IMR-90 (cell line): ENCODE results near the gene RAD52. TPM values are rescaled to one million over a fixed set of nuclear protein-coding genes. Genes with fewer than 3 reads are reported as not detected.

Experiments
- ATAC-seq: fragments of 200-7000 bp; cut with Tn5 transposase; 2 replicates; pipeline ENCODE4 v1.9.1; 2020; ENCODE audit warnings: low read depth, mild to moderate bottlenecking, moderate library complexity
- BruUV-seq: library from RNA; stranded (reverse); fragments of 400-500 nt; replicated peaks from 2 replicates; lab custom pipeline; 2021; lab: Mats Ljungman, UMichigan
- CTCF ChIA-PET: fragments of 300-600 bp; formaldehyde crosslinking; extraction: SDS; loops from one replicate; lab custom pipeline; 2021; ENCODE audit warnings: antibody characterized with exemption; lab: Yijun Ruan, JAX
- POLR2A ChIA-PET: fragments of 300-600 bp; sonication (Branson Sonifier 250); formaldehyde crosslinking; loops from one replicate; lab custom pipeline; 2022; ENCODE audit warnings: antibody characterized with exemption; ENCODE audit not compliant: unreplicated experiment; lab: Charles Lee
- DNase-seq: peaks from one replicate; pipeline ENCODE4 v3.0.0; 2013
- H2AFZ ChIP-seq: replicated peaks from 2 replicates; pipeline ENCODE3; 2013; ENCODE audit warnings: low read length, mild to moderate bottlenecking; ENCODE audit not compliant: poor library complexity
- H2AK5ac ChIP-seq: 2 replicates; pipeline ENCODE4 v1.6.1; 2013; ENCODE audit warnings: low read depth, low read length, inconsistent platforms
- H2AK9ac ChIP-seq: replicated peaks from 2 replicates; pipeline ENCODE3; 2013; ENCODE audit warnings: mild to moderate bottlenecking, low read depth, low read length, moderate library complexity; ENCODE audit not compliant: poor library complexity
- H2BK120ac ChIP-seq: 2 replicates; pipeline ENCODE4 v1.6.1; 2013; ENCODE audit warnings: low read depth, low read length, inconsistent platforms
- H2BK15ac ChIP-seq: 3 replicates; pipeline ENCODE4 v1.6.1; 2013; ENCODE audit warnings: low read depth, low read length, inconsistent platforms
- H2BK20ac ChIP-seq: 2 replicates; pipeline ENCODE4 v1.6.1; 2013; ENCODE audit warnings: low read depth, mild to moderate bottlenecking, inconsistent platforms, low read length, moderate library complexity
- H2BK5ac ChIP-seq: 2 replicates; pipeline ENCODE4 v1.6.1; 2013; ENCODE audit warnings: mild to moderate bottlenecking, low read depth, low read length, inconsistent platforms; ENCODE audit not compliant: poor library complexity, severe bottlenecking
- H3K14ac ChIP-seq: replicated peaks from 2 replicates; pipeline ENCODE4 v1.6.1; 2013; ENCODE audit warnings: low read depth, low read length, inconsistent platforms
- H3K18ac ChIP-seq: 2 replicates; pipeline ENCODE4 v1.6.1; 2013; ENCODE audit warnings: low read depth, low read length, control low read depth
- H3K23ac ChIP-seq: 2 replicates; pipeline ENCODE4 v1.6.1; 2013; ENCODE audit warnings: low read depth, low read length, inconsistent platforms
- H3K27ac ChIP-seq: 2 replicates; pipeline ENCODE4 v1.5.1; 2013; ENCODE audit warnings: mild to moderate bottlenecking, control low read depth, low read length; ENCODE audit not compliant: insufficient read depth
- H3K27me3 ChIP-seq: 2 replicates; pipeline ENCODE4 v1.6.1; 2013; ENCODE audit warnings: low read length; ENCODE audit not compliant: control insufficient read depth, insufficient read depth
- H3K36me3 ChIP-seq: 2 replicates; pipeline ENCODE4 v1.6.1; 2013; ENCODE audit warnings: low read length, mixed read lengths; ENCODE audit not compliant: control insufficient read depth, insufficient read depth
- H3K4ac ChIP-seq: 2 replicates; pipeline ENCODE4 v1.6.1; 2013; ENCODE audit warnings: low read depth, low read length, inconsistent platforms
- H3K4me1 ChIP-seq: 2 replicates; pipeline ENCODE4 v1.6.1; 2013; ENCODE audit warnings: low read length, mixed read lengths; ENCODE audit not compliant: control insufficient read depth, insufficient read depth
- H3K4me2 ChIP-seq: 2 replicates; pipeline ENCODE4 v1.6.1; 2013; ENCODE audit warnings: low read depth, mild to moderate bottlenecking, control low read depth, low read length, moderate library complexity
- H3K4me3 ChIP-seq: 2 replicates; pipeline ENCODE4 v1.5.1; 2013; ENCODE audit warnings: low read depth, mild to moderate bottlenecking, control low read depth, low read length, moderate library complexity; ENCODE audit not compliant: insufficient read depth
- H3K56ac ChIP-seq: 2 replicates; pipeline ENCODE4 v1.6.1; 2013; ENCODE audit warnings: low read length, inconsistent platforms; ENCODE audit not compliant: insufficient read depth; ENCODE audit errors: extremely low read depth
- H3K79me1 ChIP-seq, 2 experiments: 2 replicates each; pipeline ENCODE4 v1.6.1; 2013; ENCODE audit warnings: low read length in 2 of 2, inconsistent platforms in 1 of 2, low read depth in 1 of 2
- H3K9ac ChIP-seq: 2 replicates; pipeline ENCODE4 v1.6.1; 2013; ENCODE audit warnings: low read depth, low read length, control low read depth
- H3K9me1 ChIP-seq: 2 replicates; pipeline ENCODE4 v1.6.1; 2013; ENCODE audit warnings: low read length, inconsistent platforms; ENCODE audit not compliant: insufficient read depth
- H3K9me3 ChIP-seq: 2 replicates; pipeline ENCODE4 v1.6.1; 2013; ENCODE audit warnings: low read length; ENCODE audit not compliant: control insufficient read depth, insufficient read depth
- H4K20me1 ChIP-seq: 2 replicates; pipeline ENCODE4 v1.6.1; 2013; ENCODE audit warnings: low read length, inconsistent platforms; ENCODE audit not compliant: insufficient read depth
- H4K5ac ChIP-seq: 2 replicates; pipeline ENCODE4 v1.6.1; 2013; ENCODE audit warnings: mild to moderate bottlenecking, low read depth, low read length, control low read depth
- H4K8ac ChIP-seq, 2 experiments: 2 replicates each; pipeline ENCODE4 v1.6.1; 2013; ENCODE audit warnings: low read depth in 2 of 2, low read length in 2 of 2, control low read depth in 1 of 2, inconsistent platforms in 1 of 2
- H4K91ac ChIP-seq: 2 replicates; pipeline ENCODE4 v1.6.1; 2013; ENCODE audit warnings: low read depth, low read length, inconsistent platforms; ENCODE audit not compliant: insufficient read depth
- BHLHE40 ChIP-seq: fragments of 150-350 bp; IDR thresholded peaks from 2 replicates; pipeline ENCODE4 v1.6.1; 2016; ENCODE audit warnings: mild to moderate bottlenecking, low read depth, low read length
- MAFK ChIP-seq: IDR thresholded peaks from 2 replicates; pipeline ENCODE4 v1.6.1; 2012; ENCODE audit warnings: low read depth, low read length, improper control_type of control experiment
- RFX5 ChIP-seq: IDR thresholded peaks from 2 replicates; pipeline ENCODE4 v1.8.0; 2012; ENCODE audit warnings: low read depth, mild to moderate bottlenecking, low read length, moderate library complexity
- SMC3 ChIP-seq: fragments of 150-350 bp; IDR thresholded peaks from 2 replicates; pipeline ENCODE4 v1.6.1; 2016; ENCODE audit warnings: low read depth, mild to moderate bottlenecking, antibody characterized with exemption, low read length, moderate library complexity
- WGBS, 2 experiments: methylation state at CpG; one replicate each; pipeline versions ENCODE4 v1.1.5 to v1.1.7; 2013; ENCODE audit warnings: missing lambda C conversion rate in 2 of 2; ENCODE audit not compliant: insufficient read length in 1 of 2; ENCODE audit errors: extremely low coverage in 2 of 2; 5-methylcytosine and 5-hydroxymethylcytosine counted together
- dilution Hi-C: fragments of 300-500 bp; cut with HindIII; formaldehyde crosslinking; loops from one replicate; pipeline ENCODE4 v1.14.3; 2018; ENCODE audit warnings: low sequenced_read_pairs; ENCODE audit not compliant: unreplicated experiment
- in situ Hi-C: fragments of 300-500 bp; cut with MboI; formaldehyde crosslinking; loops from 3 replicates; pipeline ENCODE4 v1.14.3; 2019; ENCODE audit warnings: low sequenced_read_pairs, inconsistent platforms, mixed read lengths
- intact Hi-C: fragments of 100-400 bp; cut with micrococcal nuclease; formaldehyde crosslinking; loops from 2 replicates; pipeline ENCODE4 v1.10.0; 2022
- polyA plus RNA-seq, 3 experiments: library from polyadenylated mRNA; depleted of rRNA; stranded (reverse); fragments of >200 nt; gene quantifications; 2 replicates each; pipeline ENCODE4 v1.2.3, GENCODE V29; 2012; ENCODE audit warnings: low replicate concordance in 1 of 3
- total RNA-seq: library from RNA; depleted of rRNA; stranded (reverse); fragments of >200 nt; gene quantifications from 2 replicates; pipeline ENCODE4 v1.2.3, GENCODE V29; 2012
- TF ChIP-seq, protein P1 (sequence below): conservative IDR thresholded peaks from 2 replicates; pipeline ENCODE4 v1.5.1; 2012; ENCODE audit warnings: mild to moderate bottlenecking, low read depth, low read length, improper control_type of control experiment

The RAD52 gene
- total and polyA plus RNA-seq, 2 of the 4 experiments (the other 2 are of a cell fraction), result 10.7 to 11.3 TPM

DNA sequence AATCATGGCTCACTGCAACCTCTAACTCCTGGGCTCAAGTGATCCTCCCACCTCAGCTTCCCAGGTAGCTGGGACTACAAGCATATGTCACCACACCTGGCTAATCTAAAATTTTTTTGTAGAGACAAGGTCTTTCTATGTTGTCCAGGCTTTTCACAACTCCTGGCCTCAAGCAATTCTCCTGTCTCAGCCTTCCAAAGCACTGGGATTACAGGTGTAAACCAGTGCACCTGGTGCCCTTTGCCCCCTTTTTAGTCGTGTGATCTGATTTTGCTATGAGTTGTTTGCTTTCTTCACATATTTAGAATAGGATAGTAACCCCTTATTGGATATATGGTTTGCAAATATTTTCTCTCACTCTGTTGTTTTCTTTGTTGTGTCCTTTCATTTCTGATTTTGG, 1.7 kb upstream of the RAD52 start:
- Histone ChIP-seq H2AK5ac (no peak overlapping the region), H3K9me1 (0 out of 2 replicates have a peak, but pooled peaks cover 3% of the 10 kb centered on the region), H4K91ac (no peak overlapping the region), H3K27ac (no peak overlapping the region), H3K14ac (no peak overlapping the region), H2BK5ac (no peak overlapping the region), H2AFZ (no peak overlapping the region), H4K20me1 (0 out of 2 replicates have a peak, but pooled peaks cover 5% of the 10 kb centered on the region), H3K4me1 (peaks cover 4% of the 10 kb centered on the region), H3K36me3 (no peaks in the 10 kb centered on the region), H3K4me2 (no peak overlapping the region), H4K8ac (no peak overlapping the region), H2BK15ac (no peak overlapping the region), H3K9ac (no peak overlapping the region), H3K79me1 (peaks cover 7 to 31% of the 10 kb centered on the region in 2 experiments; a peak in 3 of 4 replicates), H3K56ac (no peak overlapping the region), H2BK120ac (no peak overlapping the region), H4K5ac (no peak overlapping the region), H3K9me3 (no peaks in the 10 kb centered on the region), H2BK20ac (no peak overlapping the region), H3K4me3 (no peak overlapping the region), H3K27me3 (no peaks in the 10 kb centered on the region), H3K23ac (no peak overlapping the region), H3K18ac (no peak overlapping the region), H3K4ac (no peak overlapping the region), H2AK9ac (no peak overlapping the region)
- WGBS, 2 experiments, result no CpG with 5 or more reads among the region's 1 CpG
- no TSS peak for BruUV-seq
- no peak for DNase-seq
- in situ Hi-C loops (loop anchor here (10.0 kb wide), 1 partner anchor 376 kb away; no protein-coding TSS in a partner anchor), dilution Hi-C loops (no loop called here), intact Hi-C loops (no loop called here)
- CTCF ChIA-PET, result no interaction called here
- no peak for ATAC-seq
- TF ChIP-seq MAFK (no peak), RFX5 (no peak), BHLHE40 (no peak), SMC3 (no peak)
- TF ChIP-seq, protein P1, sequence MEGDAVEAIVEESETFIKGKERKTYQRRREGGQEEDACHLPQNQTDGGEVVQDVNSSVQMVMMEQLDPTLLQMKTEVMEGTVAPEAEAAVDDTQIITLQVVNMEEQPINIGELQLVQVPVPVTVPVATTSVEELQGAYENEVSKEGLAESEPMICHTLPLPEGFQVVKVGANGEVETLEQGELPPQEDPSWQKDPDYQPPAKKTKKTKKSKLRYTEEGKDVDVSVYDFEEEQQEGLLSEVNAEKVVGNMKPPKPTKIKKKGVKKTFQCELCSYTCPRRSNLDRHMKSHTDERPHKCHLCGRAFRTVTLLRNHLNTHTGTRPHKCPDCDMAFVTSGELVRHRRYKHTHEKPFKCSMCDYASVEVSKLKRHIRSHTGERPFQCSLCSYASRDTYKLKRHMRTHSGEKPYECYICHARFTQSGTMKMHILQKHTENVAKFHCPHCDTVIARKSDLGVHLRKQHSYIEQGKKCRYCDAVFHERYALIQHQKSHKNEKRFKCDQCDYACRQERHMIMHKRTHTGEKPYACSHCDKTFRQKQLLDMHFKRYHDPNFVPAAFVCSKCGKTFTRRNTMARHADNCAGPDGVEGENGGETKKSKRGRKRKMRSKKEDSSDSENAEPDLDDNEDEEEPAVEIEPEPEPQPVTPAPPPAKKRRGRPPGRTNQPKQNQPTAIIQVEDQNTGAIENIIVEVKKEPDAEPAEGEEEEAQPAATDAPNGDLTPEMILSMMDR, result no peak
- POLR2A ChIA-PET, result no interaction called here
